Gastroesophageal sphincter (tissue), 3 donors: Measurements from ENCODE around the gene GSC2.

Experiments used
- CTCF ChIP-seq, 4 experiments: fragments of 200-600 bp in 2 of 4; fragments of 450-650 bp in 2 of 4; sonication (generic) in 1 of 4; IDR thresholded peaks; one replicate each; pipeline ENCODE4 v1.5.1; 2017 to 2019; ENCODE audit warnings: antibody characterized with exemption in 4 of 4, mild to moderate bottlenecking in 2 of 4, moderate library complexity in 2 of 4
- EP300 ChIP-seq: sonication (generic); formaldehyde crosslinking; IDR thresholded peaks from one replicate; pipeline ENCODE4 v1.6.1; 2017; ENCODE audit warnings: antibody characterized with exemption, mild to moderate bottlenecking
- POLR2A ChIP-seq, 2 donors: fragments of 450-650 bp; IDR thresholded peaks; one replicate each; pipeline ENCODE4 v1.6.1; 2017; ENCODE audit warnings: antibody characterized with exemption in 2 of 2, mild to moderate bottlenecking in 2 of 2, moderate library complexity in 1 of 2
- POLR2AphosphoS5 ChIP-seq: sonication (generic); formaldehyde crosslinking; IDR thresholded peaks from one replicate; pipeline ENCODE4 v1.6.1; 2017; ENCODE audit warnings: antibody characterized with exemption

DNA sequence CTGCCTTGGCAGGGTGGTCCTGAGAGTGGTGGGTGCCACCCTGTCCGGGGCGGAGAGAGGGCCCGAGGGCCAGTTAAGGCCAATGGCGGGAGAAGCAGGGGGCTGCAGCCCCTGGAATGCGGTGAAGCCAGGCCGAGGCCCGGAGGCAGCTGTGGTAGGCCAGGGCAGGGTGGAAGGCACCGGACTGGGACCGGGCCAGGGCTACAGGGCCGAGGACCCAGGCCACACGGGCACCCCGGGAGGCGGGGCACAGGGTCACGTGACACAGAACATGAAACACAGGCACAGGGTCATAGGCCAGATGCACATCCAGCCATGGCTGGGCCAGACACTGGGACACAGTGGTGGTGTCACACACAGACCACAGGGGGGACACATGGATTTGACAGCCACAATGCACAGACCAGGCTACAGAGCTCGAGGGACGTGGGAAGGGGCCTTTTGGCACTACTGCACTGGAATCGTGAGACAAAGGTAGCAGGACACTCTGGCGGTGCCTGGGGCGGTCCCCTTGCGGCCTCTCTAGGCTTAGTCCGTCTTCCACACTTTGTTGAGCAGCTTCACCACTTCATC is 25.6 kb upstream of the GSC2 start:
- TF ChIP-seq CTCF (IDR thresholded peaks at IDR 0.05) = no peak
- TF ChIP-seq POLR2A (IDR thresholded peaks at IDR 0.05) = no peak
- TF ChIP-seq POLR2AphosphoS5 = no peak
- no peak for TF ChIP-seq EP300
